ENCODE data around the gene C19orf47.
"Not testable (repeated sequence)": the region's sequence is repeated elsewhere in the genome, so short reads cannot be mapped to it uniquely, and the experiment has no call there.

The C19orf47 gene

GRCh38 chr19:40339018-40339728 is 9.0 kb downstream of the C19orf47 start:
- FAIRE-seq (peak; percentile 40), DNase-seq (ENCODE audit: insufficient read length) (no peak)
- TF ChIP-seq POLR2A (IDR thresholded peaks at IDR 0.05; ENCODE audit: low read depth, low read length) = no peak
- TF ChIP-seq POLR2AphosphoS5 (IDR thresholded peaks at IDR 0.05; ENCODE audit: low read depth, low read length) = no peak
- no peak for TF ChIP-seq TAF1 (IDR thresholded peaks at IDR 0.05; ENCODE audit: borderline replicate concordance, low read depth, low read length)

- DNase-seq (ENCODE audit: insufficient read length) (no peak), FAIRE-seq (no peak)
- TF ChIP-seq POLR2A (IDR thresholded peaks at IDR 0.05; ENCODE audit: low read depth, low read length) (no peak), TAF1 (IDR thresholded peaks at IDR 0.05; ENCODE audit: borderline replicate concordance, low read depth, low read length) (no peak), POLR2AphosphoS5 (IDR thresholded peaks at IDR 0.05; ENCODE audit: low read depth, low read length) (no peak)
Observed at GRCh38 chr19:40337594-40337993, 10.6 kb downstream of the C19orf47 start.

GRCh38 chr19:40337107-40337506 is 11.1 kb downstream of the C19orf47 start:
- no peak for FAIRE-seq
- TF ChIP-seq POLR2AphosphoS5 (IDR thresholded peaks at IDR 0.05; ENCODE audit: low read depth, low read length) = no peak
- TF ChIP-seq TAF1 (IDR thresholded peaks at IDR 0.05; ENCODE audit: borderline replicate concordance, low read depth, low read length) = no peak
- TF ChIP-seq POLR2A (IDR thresholded peaks at IDR 0.05; ENCODE audit: low read depth, low read length) = no peak
- DNase-seq (ENCODE audit: insufficient read length) = no peak

- FAIRE-seq (no peak), DNase-seq (ENCODE audit: insufficient read length) (no peak)
- TF ChIP-seq POLR2AphosphoS5 (IDR thresholded peaks at IDR 0.05; ENCODE audit: low read depth, low read length) = no peak
Observed at GRCh38 chr19:40336601-40336900, 11.6 kb downstream of the C19orf47 start.

- TF ChIP-seq TAF1 (IDR thresholded peaks at IDR 0.05; ENCODE audit: borderline replicate concordance, low read depth, low read length) = no peak
- TF ChIP-seq POLR2A (IDR thresholded peaks at IDR 0.05; ENCODE audit: low read depth, low read length) = no peak
- no peak for TF ChIP-seq POLR2AphosphoS5 (IDR thresholded peaks at IDR 0.05; ENCODE audit: low read depth, low read length)
- DNase-seq (ENCODE audit: insufficient read length) (no peak), FAIRE-seq (no peak)
Observed at GRCh38 chr19:40335855-40336600, 12.2 kb downstream of the C19orf47 start.

- TF ChIP-seq TAF1 (IDR thresholded peaks at IDR 0.05; ENCODE audit: borderline replicate concordance, low read depth, low read length) (no peak), POLR2A (IDR thresholded peaks at IDR 0.05; ENCODE audit: low read depth, low read length) (no peak), POLR2AphosphoS5 (IDR thresholded peaks at IDR 0.05; ENCODE audit: low read depth, low read length) (no peak)
- FAIRE-seq (no peak), DNase-seq (ENCODE audit: insufficient read length) (no peak)
Observed at GRCh38 chr19:40335101-40335500, 13.1 kb downstream of the C19orf47 start.

GRCh38 chr19:40333083-40333482 is 15.1 kb downstream of the C19orf47 start:
- FAIRE-seq; DNase-seq (ENCODE audit: insufficient read length): not testable (repeated sequence)

GRCh38 chr19:40332669-40333068 is 15.5 kb downstream of the C19orf47 start:
- DNase-seq (ENCODE audit: insufficient read length) = no peak
- TF ChIP-seq POLR2A (IDR thresholded peaks at IDR 0.05; ENCODE audit: low read depth, low read length) (no peak), POLR2AphosphoS5 (IDR thresholded peaks at IDR 0.05; ENCODE audit: low read depth, low read length) (no peak), TAF1 (IDR thresholded peaks at IDR 0.05; ENCODE audit: borderline replicate concordance, low read depth, low read length) (no peak)
- no peak for FAIRE-seq

GRCh38 chr19:40331052-40331451 is 17.1 kb downstream of the C19orf47 start:
- TF ChIP-seq POLR2A (IDR thresholded peaks at IDR 0.05; ENCODE audit: low read depth, low read length) (no peak), TAF1 (IDR thresholded peaks at IDR 0.05; ENCODE audit: borderline replicate concordance, low read depth, low read length) (no peak), POLR2AphosphoS5 (IDR thresholded peaks at IDR 0.05; ENCODE audit: low read depth, low read length) (no peak)
- FAIRE-seq (no peak), DNase-seq (ENCODE audit: insufficient read length) (no peak)

- DNase-seq (ENCODE audit: insufficient read length) (no peak), FAIRE-seq (no peak)
- TF ChIP-seq POLR2AphosphoS5 (IDR thresholded peaks at IDR 0.05; ENCODE audit: low read depth, low read length) (no peak), TAF1 (IDR thresholded peaks at IDR 0.05; ENCODE audit: borderline replicate concordance, low read depth, low read length) (no peak), POLR2A (IDR thresholded peaks at IDR 0.05; ENCODE audit: low read depth, low read length) (no peak)
Observed at GRCh38 chr19:40326201-40326600, 22.0 kb downstream of the C19orf47 start.

GRCh38 chr19:40323705-40324104 is 24.5 kb downstream of the C19orf47 start:
- no peak for FAIRE-seq
- TF ChIP-seq POLR2AphosphoS5 (IDR thresholded peaks at IDR 0.05; ENCODE audit: low read depth, low read length) (no peak), TAF1 (IDR thresholded peaks at IDR 0.05; ENCODE audit: borderline replicate concordance, low read depth, low read length) (no peak), POLR2A (IDR thresholded peaks at IDR 0.05; ENCODE audit: low read depth, low read length) (no peak)
- no peak for DNase-seq (ENCODE audit: insufficient read length)

GRCh38 chr19:40322951-40323615 is 25.1 kb downstream of the C19orf47 start:
- TF ChIP-seq TAF1 (IDR thresholded peaks at IDR 0.05; ENCODE audit: borderline replicate concordance, low read depth, low read length) = no peak
- no peak for TF ChIP-seq POLR2A (IDR thresholded peaks at IDR 0.05; ENCODE audit: low read depth, low read length)
- no peak for TF ChIP-seq POLR2AphosphoS5 (IDR thresholded peaks at IDR 0.05; ENCODE audit: low read depth, low read length)
- DNase-seq (ENCODE audit: insufficient read length) (no peak), FAIRE-seq (no peak)
